Neural cell (in vitro differentiated cells): Measurements from ENCODE around the gene FADD.

Experiments
- EZH2 ChIP-seq: fragments of 200-600, 300-800 bp; shearing (Covaris generic), sonication (generic); IDR thresholded peaks from 2 replicates; pipeline ENCODE4 v1.6.1; 2014; ENCODE audit warnings: antibody characterized with exemption, low read length, borderline replicate concordance, mild to moderate bottlenecking; ENCODE audit not compliant: insufficient read depth, poor library complexity, severe bottlenecking
- POLR2AphosphoS5 ChIP-seq: IDR thresholded peaks from 2 replicates; pipeline ENCODE4 v1.6.1; 2012
- TF ChIP-seq, protein P1 (sequence below): IDR thresholded peaks from 2 replicates; pipeline ENCODE4 v1.6.1; 2012; ENCODE audit warnings: borderline replicate concordance
- TF ChIP-seq, protein P2 (sequence below): fragments of 450-650 bp; IDR thresholded peaks from 2 replicates; pipeline ENCODE4 v1.5.1; 2014; ENCODE audit warnings: antibody characterized with exemption, mild to moderate bottlenecking, moderate library complexity; ENCODE audit not compliant: poor library complexity, severe bottlenecking

DNA sequence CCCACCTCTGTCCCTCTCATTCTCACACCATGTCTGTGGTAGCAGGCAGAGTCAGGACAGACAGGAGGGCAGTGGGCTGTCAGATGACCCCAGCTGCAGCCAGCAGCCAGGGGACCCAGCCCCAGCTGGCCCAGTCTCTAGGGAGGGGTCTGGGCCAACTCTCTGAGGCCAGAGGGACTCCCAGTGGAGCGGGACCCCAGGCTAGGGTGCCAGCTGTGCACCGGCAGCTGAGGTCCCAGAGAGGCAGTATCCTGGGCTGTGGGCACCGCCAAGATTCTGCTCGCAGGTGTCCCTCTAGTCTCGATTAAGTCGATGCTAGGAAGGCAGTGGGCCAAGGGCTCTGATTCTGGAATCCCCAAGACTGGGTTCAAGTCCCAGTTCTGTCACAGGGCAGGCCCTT, 16.7 kb upstream of the FADD start:
- TF ChIP-seq, protein P1, sequence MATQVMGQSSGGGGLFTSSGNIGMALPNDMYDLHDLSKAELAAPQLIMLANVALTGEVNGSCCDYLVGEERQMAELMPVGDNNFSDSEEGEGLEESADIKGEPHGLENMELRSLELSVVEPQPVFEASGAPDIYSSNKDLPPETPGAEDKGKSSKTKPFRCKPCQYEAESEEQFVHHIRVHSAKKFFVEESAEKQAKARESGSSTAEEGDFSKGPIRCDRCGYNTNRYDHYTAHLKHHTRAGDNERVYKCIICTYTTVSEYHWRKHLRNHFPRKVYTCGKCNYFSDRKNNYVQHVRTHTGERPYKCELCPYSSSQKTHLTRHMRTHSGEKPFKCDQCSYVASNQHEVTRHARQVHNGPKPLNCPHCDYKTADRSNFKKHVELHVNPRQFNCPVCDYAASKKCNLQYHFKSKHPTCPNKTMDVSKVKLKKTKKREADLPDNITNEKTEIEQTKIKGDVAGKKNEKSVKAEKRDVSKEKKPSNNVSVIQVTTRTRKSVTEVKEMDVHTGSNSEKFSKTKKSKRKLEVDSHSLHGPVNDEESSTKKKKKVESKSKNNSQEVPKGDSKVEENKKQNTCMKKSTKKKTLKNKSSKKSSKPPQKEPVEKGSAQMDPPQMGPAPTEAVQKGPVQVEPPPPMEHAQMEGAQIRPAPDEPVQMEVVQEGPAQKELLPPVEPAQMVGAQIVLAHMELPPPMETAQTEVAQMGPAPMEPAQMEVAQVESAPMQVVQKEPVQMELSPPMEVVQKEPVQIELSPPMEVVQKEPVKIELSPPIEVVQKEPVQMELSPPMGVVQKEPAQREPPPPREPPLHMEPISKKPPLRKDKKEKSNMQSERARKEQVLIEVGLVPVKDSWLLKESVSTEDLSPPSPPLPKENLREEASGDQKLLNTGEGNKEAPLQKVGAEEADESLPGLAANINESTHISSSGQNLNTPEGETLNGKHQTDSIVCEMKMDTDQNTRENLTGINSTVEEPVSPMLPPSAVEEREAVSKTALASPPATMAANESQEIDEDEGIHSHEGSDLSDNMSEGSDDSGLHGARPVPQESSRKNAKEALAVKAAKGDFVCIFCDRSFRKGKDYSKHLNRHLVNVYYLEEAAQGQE: no peak
- TF ChIP-seq, protein P2, sequence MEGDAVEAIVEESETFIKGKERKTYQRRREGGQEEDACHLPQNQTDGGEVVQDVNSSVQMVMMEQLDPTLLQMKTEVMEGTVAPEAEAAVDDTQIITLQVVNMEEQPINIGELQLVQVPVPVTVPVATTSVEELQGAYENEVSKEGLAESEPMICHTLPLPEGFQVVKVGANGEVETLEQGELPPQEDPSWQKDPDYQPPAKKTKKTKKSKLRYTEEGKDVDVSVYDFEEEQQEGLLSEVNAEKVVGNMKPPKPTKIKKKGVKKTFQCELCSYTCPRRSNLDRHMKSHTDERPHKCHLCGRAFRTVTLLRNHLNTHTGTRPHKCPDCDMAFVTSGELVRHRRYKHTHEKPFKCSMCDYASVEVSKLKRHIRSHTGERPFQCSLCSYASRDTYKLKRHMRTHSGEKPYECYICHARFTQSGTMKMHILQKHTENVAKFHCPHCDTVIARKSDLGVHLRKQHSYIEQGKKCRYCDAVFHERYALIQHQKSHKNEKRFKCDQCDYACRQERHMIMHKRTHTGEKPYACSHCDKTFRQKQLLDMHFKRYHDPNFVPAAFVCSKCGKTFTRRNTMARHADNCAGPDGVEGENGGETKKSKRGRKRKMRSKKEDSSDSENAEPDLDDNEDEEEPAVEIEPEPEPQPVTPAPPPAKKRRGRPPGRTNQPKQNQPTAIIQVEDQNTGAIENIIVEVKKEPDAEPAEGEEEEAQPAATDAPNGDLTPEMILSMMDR: no peak
- no peak for TF ChIP-seq POLR2AphosphoS5
- no peak for TF ChIP-seq EZH2
